HFFc6 (cell line): Measurements from ENCODE around the gene ATN1. TPM values are rescaled to one million over a fixed set of nuclear protein-coding genes. Genes with fewer than 3 reads are reported as not detected.

Experiments
- DNase-seq: peaks from one replicate; pipeline ENCODE4 v3.0.0-alpha.2; 2018
- H3K27ac Mint-ChIP-seq: 2 replicates; pipeline ENCODE4 v1.8.0; 2020; ENCODE audit warnings: mild to moderate bottlenecking, mixed read lengths
- H3K27me3 Mint-ChIP-seq: 2 replicates; pipeline ENCODE4 v1.8.0; 2021; ENCODE audit warnings: mild to moderate bottlenecking, moderate library complexity, mixed read lengths; ENCODE audit not compliant: insufficient read depth
- H3K36me3 Mint-ChIP-seq: 2 replicates; pipeline ENCODE4 v1.8.0; 2021; ENCODE audit warnings: low read depth, mixed read lengths
- H3K4me1 Mint-ChIP-seq: 2 replicates; pipeline ENCODE4 v1.8.0; 2020; ENCODE audit warnings: low read depth, mixed read lengths
- H3K4me3 Mint-ChIP-seq: 2 replicates; pipeline ENCODE4 v1.8.0; 2020; ENCODE audit warnings: mild to moderate bottlenecking, moderate library complexity, mixed read lengths
- H3K9me3 Mint-ChIP-seq: 2 replicates; pipeline ENCODE4 v1.8.0; 2020; ENCODE audit warnings: mild to moderate bottlenecking, mixed read lengths
- CTCF ChIP-seq: fragments of 200-600 bp; sonication (generic); IDR thresholded peaks from 2 replicates; pipeline ENCODE4 v1.5.0; 2021; ENCODE audit warnings: antibody characterized with exemption, mild to moderate bottlenecking
- total RNA-seq, 6 experiments: library from RNA; stranded (reverse); fragmentation: NEBNext Ultra II Directional; extraction: Animal tissue kit (Norgen Biotek cat#: 25700); gene quantifications; 2 replicates in 1 of 6; 3 replicates in 5 of 6; pipeline ENCODE4 v1.2.3, GENCODE V29; 2021

The ATN1 gene
- total RNA-seq, 6 experiments from 2014 or later: 96.8 to 120 (median 107) TPM

GRCh38 chr12:6912164-6912935 lies 15.4 kb upstream of the ATN1 start:
- Mint-ChIP-seq H3K27ac (no peak overlapping the region), H3K9me3 (no peaks in the 10 kb centered on the region), H3K27me3 (peaks cover 4% of the 10 kb centered on the region), H3K4me1 (peaks cover 31% of the 10 kb centered on the region), H3K4me3 (no peak overlapping the region), H3K36me3 (no peaks in the 10 kb centered on the region)
- no peak for TF ChIP-seq CTCF
- DNase-seq: no peak

- peaks cover 4% of the 10 kb centered on the region for H3K27me3 Mint-ChIP-seq
- DNase-seq: peak; percentile 42
- no peak for TF ChIP-seq CTCF
- H3K27ac Mint-ChIP-seq: peak within 1 kb of the TSS; percentile 64
- H3K4me1 Mint-ChIP-seq: peaks cover 37% of the 10 kb centered on the region
- no peaks in the 10 kb centered on the region for H3K9me3 Mint-ChIP-seq
- H3K36me3 Mint-ChIP-seq: peaks cover 4% of the 10 kb centered on the region; the same call in 1 of the 2 replicates
- peak within 1 kb of the TSS; percentile 94 for H3K4me3 Mint-ChIP-seq
These were observed 13.4 kb upstream of the ATN1 start, which contains the start of gene ENO2 for GRCh38 chr12:6914246-6914946. Gene ENO2 (plus strand): TSS chr12:6914580. CDS start chr12:6915833, 1,253 bp downstream.

- DNase-seq: no peak
- peaks cover 37% of the 10 kb centered on the region for H3K4me1 Mint-ChIP-seq
- peaks cover 4% of the 10 kb centered on the region for H3K27me3 Mint-ChIP-seq
- peak overlapping the region; percentile 94 for H3K4me3 Mint-ChIP-seq
- H3K36me3 Mint-ChIP-seq: peaks cover 4% of the 10 kb centered on the region; the same call in 1 of the 2 replicates
- no peaks in the 10 kb centered on the region for H3K9me3 Mint-ChIP-seq
- no peak for TF ChIP-seq CTCF
- H3K27ac Mint-ChIP-seq: peak overlapping the region; percentile 64
These were observed 12.6 kb upstream of the ATN1 start for GRCh38 chr12:6914947-6915788.

GRCh38 chr12:6915789-6916285 lies 11.9 kb upstream of the ATN1 start:
- peaks cover 4% of the 10 kb centered on the region for H3K27me3 Mint-ChIP-seq
- H3K9me3 Mint-ChIP-seq: no peaks in the 10 kb centered on the region
- peaks cover 37% of the 10 kb centered on the region for H3K4me1 Mint-ChIP-seq
- DNase-seq: no peak
- peak overlapping the region; percentile 94 for H3K4me3 Mint-ChIP-seq
- no peak for TF ChIP-seq CTCF
- H3K27ac Mint-ChIP-seq: no peak overlapping the region
- peaks cover 4% of the 10 kb centered on the region; the same call in 1 of the 2 replicates for H3K36me3 Mint-ChIP-seq
